A549 (cell line): ENCODE results near the gene GAS7. TPM values are rescaled to one million over a fixed set of nuclear protein-coding genes. Genes with fewer than 3 reads are reported as not detected.

Experiments
- ATAC-seq, 2 experiments: fragments of 200-7000 bp in 1 of 2; fragments of >200 bp in 1 of 2; cut with Nextera tagmentation in 1 of 2; cut with Tn5 transposase in 1 of 2; 3 replicates each; pipeline versions ENCODE4 v1.8.0 to v1.9.1; 2018 to 2020; ENCODE audit warnings: mild to moderate bottlenecking in 1 of 2, moderate library complexity in 1 of 2
- CTCF ChIA-PET: fragments of 300-600 bp; sonication (Branson Sonifier 250); formaldehyde crosslinking; extraction: SDS; loops from one replicate; lab custom pipeline; 2021; ENCODE audit warnings: antibody characterized with exemption, inconsistent platforms; lab: Yijun Ruan, JAX
- POLR2A ChIA-PET: fragments of 350-600 bp; formaldehyde crosslinking; extraction: SDS; loops from one replicate; lab custom pipeline; 2021; ENCODE audit warnings: antibody characterized with exemption, inconsistent platforms; lab: Yijun Ruan, JAX
- DNase-seq, 2 experiments: peaks; one replicate each; pipeline versions ENCODE4 v3.0.0 to v3.0.0-alpha.2; 2011 to 2016; ENCODE audit warnings: low read depth in 1 of 2, low spot score in 1 of 2
- FAIRE-seq: peaks from 2 replicates; lab custom pipeline; 2011; peaks lifted over from hg19 to GRCh38; lab: Jason Lieb, UNC
- H3K27ac ChIP-seq, 2 experiments: fragments of >200 bp; sonication (Bioruptor Twin); formaldehyde crosslinking; 3 replicates each; pipeline ENCODE4 v1.5.1; 2016 to 2017
- H3K4me1 ChIP-seq: fragments of >200 bp; sonication (Bioruptor Twin); formaldehyde crosslinking; 3 replicates; pipeline ENCODE4 v1.6.1; 2016
- H3K4me2 ChIP-seq: fragments of >200 bp; sonication (Bioruptor Twin); formaldehyde crosslinking; 3 replicates; pipeline ENCODE4 v1.6.1; 2016
- H3K4me3 ChIP-seq: fragments of >200 bp; sonication (Bioruptor Twin); formaldehyde crosslinking; 3 replicates; pipeline ENCODE4 v1.5.1; 2016
- H3K9me3 ChIP-seq: fragments of >200 bp; sonication (Bioruptor Twin); formaldehyde crosslinking; 3 replicates; pipeline ENCODE4 v1.6.1; 2016
- CBX2 ChIP-seq: fragments of 200-600 bp; sonication (generic); IDR thresholded peaks from 2 replicates; pipeline ENCODE4 v1.6.1; 2016; ENCODE audit warnings: low read depth, mild to moderate bottlenecking, borderline replicate concordance
- CEBPB ChIP-seq, 2 experiments: fragments of >200 bp in 1 of 2; sonication (Bioruptor Twin) in 1 of 2; formaldehyde crosslinking in 1 of 2; IDR thresholded peaks; 2 replicates each; pipeline ENCODE4 v1.6.1; 2012 to 2016
- E2F6 ChIP-seq: IDR thresholded peaks from 2 replicates; pipeline ENCODE4 v1.6.1; 2012; ENCODE audit warnings: low read depth, borderline replicate concordance
- EHF ChIP-seq: fragments of 250-450 bp; sonication (Bioruptor Pico); IDR thresholded peaks from 2 replicates; pipeline ENCODE4 v1.5.0; 2020; ENCODE audit warnings: mild to moderate bottlenecking
- EP300 ChIP-seq, 2 experiments: fragments of >200 bp; sonication (Bioruptor Twin); formaldehyde crosslinking; IDR thresholded peaks; 2 replicates in 1 of 2; 3 replicates in 1 of 2; pipeline ENCODE4 v1.6.1; 2016 to 2017
- FOSB ChIP-seq: fragments of 250-450 bp; sonication (Bioruptor Pico); IDR thresholded peaks from 2 replicates; pipeline ENCODE4 v1.5.0; 2020; ENCODE audit warnings: mild to moderate bottlenecking, moderate library complexity
- FOSL2 ChIP-seq, 2 experiments: fragments of 450-650 bp in 1 of 2; fragments of >200 bp in 1 of 2; sonication (Bioruptor Twin) in 1 of 2; formaldehyde crosslinking; IDR thresholded peaks; 2 replicates each; pipeline versions ENCODE4 v1.5.0 to v1.6.1; 2016 to 2020; ENCODE audit warnings: mild to moderate bottlenecking in 1 of 2, moderate library complexity in 1 of 2
- FOXS1 ChIP-seq: fragments of 250-450 bp; sonication (Bioruptor Pico); IDR thresholded peaks from 2 replicates; pipeline ENCODE4 v1.5.0; 2020; ENCODE audit warnings: mild to moderate bottlenecking, moderate library complexity
- HEYL ChIP-seq: fragments of 250-450 bp; sonication (Bioruptor Pico); IDR thresholded peaks from 2 replicates; pipeline ENCODE4 v1.8.0; 2021; ENCODE audit warnings: mild to moderate bottlenecking, moderate library complexity
- HOXA7 ChIP-seq: fragments of 250-450 bp; sonication (Bioruptor Pico); IDR thresholded peaks from 2 replicates; pipeline ENCODE4 v1.5.0; 2020; ENCODE audit warnings: mild to moderate bottlenecking, moderate library complexity
- HOXB13 ChIP-seq: fragments of 250-450 bp; sonication (Bioruptor Pico); IDR thresholded peaks from 2 replicates; pipeline ENCODE4 v1.5.0; 2020; ENCODE audit warnings: low read depth, mild to moderate bottlenecking, moderate library complexity
- HOXB5 ChIP-seq: fragments of 250-450 bp; sonication (Bioruptor Pico); IDR thresholded peaks from 2 replicates; pipeline ENCODE4 v1.5.0; 2020; ENCODE audit warnings: mild to moderate bottlenecking, moderate library complexity
- KDM1A ChIP-seq: fragments of 200-600 bp; sonication (generic); IDR thresholded peaks from 2 replicates; pipeline ENCODE4 v1.6.1; 2016; ENCODE audit warnings: low read depth, mild to moderate bottlenecking
- NFE2L2 ChIP-seq: fragments of 150-350 bp; conservative IDR thresholded peaks from 2 replicates; pipeline ENCODE4 v1.6.1; 2014; ENCODE audit warnings: low read length
- NPAS2 ChIP-seq: fragments of 250-450 bp; sonication (Bioruptor Pico); IDR thresholded peaks from 2 replicates; pipeline ENCODE4 v1.8.0; 2022; ENCODE audit warnings: mild to moderate bottlenecking, moderate library complexity, borderline replicate concordance
- NR3C1 ChIP-seq: fragments of >200 bp; sonication (Bioruptor Twin); formaldehyde crosslinking; IDR thresholded peaks from 3 replicates; pipeline ENCODE4 v1.6.1; 2017
- PHF8 ChIP-seq: fragments of 200-600 bp; sonication (generic); IDR thresholded peaks from 2 replicates; pipeline ENCODE4 v1.6.1; 2016; ENCODE audit warnings: low read depth, mild to moderate bottlenecking, antibody characterized with exemption, moderate library complexity, borderline replicate concordance
- RCOR1 ChIP-seq: fragments of 150-350 bp; IDR thresholded peaks from 2 replicates; pipeline ENCODE4 v1.6.1; 2014; ENCODE audit warnings: antibody characterized with exemption, low read length, low read depth
- RFX5 ChIP-seq: fragments of 450-650 bp; IDR thresholded peaks from 2 replicates; pipeline ENCODE4 v1.7.1; 2014; ENCODE audit warnings: antibody characterized with exemption, mild to moderate bottlenecking, moderate library complexity
- SMC3 ChIP-seq: fragments of >200 bp; sonication (Bioruptor Twin); formaldehyde crosslinking; IDR thresholded peaks from 3 replicates; pipeline ENCODE4 v1.6.1; 2018; ENCODE audit warnings: inconsistent platforms
- TFCP2L1 ChIP-seq: fragments of 250-450 bp; sonication (Bioruptor Pico); IDR thresholded peaks from 2 replicates; pipeline ENCODE4 v1.5.0; 2021; ENCODE audit warnings: mild to moderate bottlenecking
- ZFP36 ChIP-seq: fragments of 450-650 bp; IDR thresholded peaks from 2 replicates; pipeline ENCODE4 v1.6.1; 2014; ENCODE audit warnings: borderline replicate concordance; ENCODE audit not compliant: partially characterized antibody
- WGBS: methylation state at CpG from one replicate; pipeline ENCODE4 v1.1.6; 2017; ENCODE audit errors: missing lambda C conversion rate; 5-methylcytosine and 5-hydroxymethylcytosine counted together
- polyA plus RNA-seq, 4 experiments: library from polyadenylated mRNA; depleted of rRNA in 3 of 4; stranded (reverse); fragments of >200 nt; fragmentation: RNase III in 1 of 4; extraction: RNeasy Plus Mini Kit Qiagen cat#74134 plus additional on column Dnase treatment in 1 of 4; gene quantifications; 2 replicates in 3 of 4; 3 replicates in 1 of 4; pipeline ENCODE4 v1.2.3, GENCODE V29; 2011 to 2017
- TF ChIP-seq, protein P1 (sequence below): IDR thresholded peaks from 2 replicates; pipeline ENCODE4 v1.6.1; 2012
- TF ChIP-seq, protein P2 (sequence below): fragments of >200 bp; sonication (Bioruptor Twin); formaldehyde crosslinking; IDR thresholded peaks from 3 replicates; pipeline ENCODE4 v1.6.1; 2016
- TF ChIP-seq, protein P3 (sequence below): fragments of 200-600 bp; sonication (generic); IDR thresholded peaks from 2 replicates; pipeline ENCODE4 v1.6.1; 2016; ENCODE audit warnings: antibody characterized with exemption, mild to moderate bottlenecking, moderate library complexity

The GAS7 gene
- polyA plus RNA-seq, 2 of the 4 experiments (the other 2 are of a cell fraction), result 1.3 to 1.5 TPM

DNA sequence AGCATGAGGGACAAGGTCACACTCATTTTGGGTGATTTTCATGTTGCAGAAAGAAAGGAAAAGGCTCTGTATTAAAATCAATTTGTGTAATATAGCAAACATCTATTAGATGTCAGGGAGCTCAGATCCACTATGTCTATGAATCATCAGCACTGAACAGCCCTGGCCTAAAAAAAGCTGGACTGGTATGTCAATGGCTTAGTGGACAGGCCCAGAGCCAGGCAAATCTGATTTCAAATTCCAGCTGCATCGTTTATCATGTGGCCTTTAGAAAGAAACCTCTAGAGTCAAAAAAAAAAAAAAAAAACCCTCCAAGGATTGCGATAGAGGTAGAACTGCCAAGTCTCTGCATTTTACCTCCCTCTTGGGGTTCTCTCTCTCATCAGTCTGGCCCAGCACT is 5.4 kb downstream of the GAS7 start:
- ChIA-PET POLR2A (no interaction called here), CTCF (no interaction called here)
- TF ChIP-seq CBX2 (no peak), KDM1A (no peak), HOXB13 (no peak), ZFP36 (no peak), FOXS1 (CRISPR knock-in tag) (no peak), HOXB5 (CRISPR knock-in tag) (no peak), SMC3 (no peak), RFX5 (no peak), EP300 (IDR thresholded peaks at IDR 0.05) (no peak), CEBPB (IDR thresholded peaks at IDR 0.05) (no peak), NR3C1 (no peak), FOSL2 (IDR thresholded peaks at IDR 0.05) (no peak), FOSL2 (CRISPR knock-in tag; IDR thresholded peaks at IDR 0.05) (no peak), E2F6 (no peak), EHF (CRISPR knock-in tag) (no peak), HEYL (CRISPR knock-in tag) (no peak), PHF8 (no peak), NPAS2 (CRISPR knock-in tag) (no peak)
- TF ChIP-seq, protein P1, sequence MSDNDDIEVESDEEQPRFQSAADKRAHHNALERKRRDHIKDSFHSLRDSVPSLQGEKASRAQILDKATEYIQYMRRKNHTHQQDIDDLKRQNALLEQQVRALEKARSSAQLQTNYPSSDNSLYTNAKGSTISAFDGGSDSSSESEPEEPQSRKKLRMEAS, result no peak
- TF ChIP-seq, protein P2, sequence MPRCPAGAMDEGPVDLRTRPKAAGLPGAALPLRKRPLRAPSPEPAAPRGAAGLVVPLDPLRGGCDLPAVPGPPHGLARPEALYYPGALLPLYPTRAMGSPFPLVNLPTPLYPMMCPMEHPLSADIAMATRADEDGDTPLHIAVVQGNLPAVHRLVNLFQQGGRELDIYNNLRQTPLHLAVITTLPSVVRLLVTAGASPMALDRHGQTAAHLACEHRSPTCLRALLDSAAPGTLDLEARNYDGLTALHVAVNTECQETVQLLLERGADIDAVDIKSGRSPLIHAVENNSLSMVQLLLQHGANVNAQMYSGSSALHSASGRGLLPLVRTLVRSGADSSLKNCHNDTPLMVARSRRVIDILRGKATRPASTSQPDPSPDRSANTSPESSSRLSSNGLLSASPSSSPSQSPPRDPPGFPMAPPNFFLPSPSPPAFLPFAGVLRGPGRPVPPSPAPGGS, result no peak
- Histone ChIP-seq H3K27ac (no peak overlapping the region), H3K4me1 (no peaks in the 10 kb centered on the region), H3K9me3 (peaks cover 13% of the 10 kb centered on the region), H3K4me3 (no peak overlapping the region), H3K4me2 (no peak overlapping the region)
- FAIRE-seq (no peak), ATAC-seq (no peak), DNase-seq (no peak)
- WGBS, result 54% methylated on average over 2 of the region's 2 CpGs

DNA sequence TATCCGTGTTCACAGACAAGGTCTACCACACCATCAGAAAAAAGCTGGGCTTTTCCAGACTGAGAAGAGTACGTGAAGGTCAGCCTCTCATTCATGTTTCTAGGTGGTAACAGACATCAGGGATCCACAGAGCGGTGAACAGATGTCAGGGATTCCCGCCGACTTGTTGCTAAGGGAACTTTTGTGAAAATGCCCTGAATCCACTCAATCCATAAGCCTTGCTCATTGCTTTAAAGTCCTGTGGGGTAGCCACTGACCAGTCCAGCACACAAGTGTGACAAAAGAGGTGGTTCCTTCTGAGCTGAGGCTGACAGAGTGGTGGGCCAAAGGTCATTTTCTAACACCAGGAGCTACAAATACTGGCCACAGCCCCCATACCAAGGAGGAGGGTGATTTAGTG is 5.9 kb downstream of the GAS7 start:
- no peak for ATAC-seq
- H3K4me1 ChIP-seq, result no peaks in the 10 kb centered on the region
- POLR2A ChIA-PET, result no interaction called here
- H3K9me3 ChIP-seq, result peaks cover 13% of the 10 kb centered on the region
- no peak overlapping the region for H3K4me3 ChIP-seq
- WGBS, result 51% methylated on average over 5 of the region's 5 CpGs
- H3K27ac ChIP-seq, result no peak overlapping the region
- DNase-seq, result no peak
- no peak overlapping the region for H3K4me2 ChIP-seq
- no peak for FAIRE-seq
- TF ChIP-seq FOXS1 (CRISPR knock-in tag) (no peak), NFE2L2 (no peak), FOSB (CRISPR knock-in tag) (no peak), HOXA7 (CRISPR knock-in tag) (no peak), E2F6 (no peak), EP300 (IDR thresholded peaks at IDR 0.05) (no peak), RCOR1 (no peak), TFCP2L1 (CRISPR knock-in tag) (no peak)
- TF ChIP-seq, protein P3, sequence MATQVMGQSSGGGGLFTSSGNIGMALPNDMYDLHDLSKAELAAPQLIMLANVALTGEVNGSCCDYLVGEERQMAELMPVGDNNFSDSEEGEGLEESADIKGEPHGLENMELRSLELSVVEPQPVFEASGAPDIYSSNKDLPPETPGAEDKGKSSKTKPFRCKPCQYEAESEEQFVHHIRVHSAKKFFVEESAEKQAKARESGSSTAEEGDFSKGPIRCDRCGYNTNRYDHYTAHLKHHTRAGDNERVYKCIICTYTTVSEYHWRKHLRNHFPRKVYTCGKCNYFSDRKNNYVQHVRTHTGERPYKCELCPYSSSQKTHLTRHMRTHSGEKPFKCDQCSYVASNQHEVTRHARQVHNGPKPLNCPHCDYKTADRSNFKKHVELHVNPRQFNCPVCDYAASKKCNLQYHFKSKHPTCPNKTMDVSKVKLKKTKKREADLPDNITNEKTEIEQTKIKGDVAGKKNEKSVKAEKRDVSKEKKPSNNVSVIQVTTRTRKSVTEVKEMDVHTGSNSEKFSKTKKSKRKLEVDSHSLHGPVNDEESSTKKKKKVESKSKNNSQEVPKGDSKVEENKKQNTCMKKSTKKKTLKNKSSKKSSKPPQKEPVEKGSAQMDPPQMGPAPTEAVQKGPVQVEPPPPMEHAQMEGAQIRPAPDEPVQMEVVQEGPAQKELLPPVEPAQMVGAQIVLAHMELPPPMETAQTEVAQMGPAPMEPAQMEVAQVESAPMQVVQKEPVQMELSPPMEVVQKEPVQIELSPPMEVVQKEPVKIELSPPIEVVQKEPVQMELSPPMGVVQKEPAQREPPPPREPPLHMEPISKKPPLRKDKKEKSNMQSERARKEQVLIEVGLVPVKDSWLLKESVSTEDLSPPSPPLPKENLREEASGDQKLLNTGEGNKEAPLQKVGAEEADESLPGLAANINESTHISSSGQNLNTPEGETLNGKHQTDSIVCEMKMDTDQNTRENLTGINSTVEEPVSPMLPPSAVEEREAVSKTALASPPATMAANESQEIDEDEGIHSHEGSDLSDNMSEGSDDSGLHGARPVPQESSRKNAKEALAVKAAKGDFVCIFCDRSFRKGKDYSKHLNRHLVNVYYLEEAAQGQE, result no peak
- CTCF ChIA-PET, result no interaction called here
